DOHH2 (cell line): ENCODE results near the gene ACOT11.

Source experiments
- H3F3A ChIP-seq: fragments of 200-600 bp; sonication (generic), shearing (Covaris generic); 2 replicates; pipeline ENCODE4 v1.6.0; 2016; ENCODE audit warnings: antibody characterized with exemption, mild to moderate bottlenecking; ENCODE audit not compliant: control insufficient read depth, insufficient read depth
- H3K27ac ChIP-seq: fragments of 200-600 bp; sonication (generic); 2 replicates; pipeline ENCODE4 v1.5.1; 2014; ENCODE audit warnings: low read depth, mild to moderate bottlenecking, low read length, moderate library complexity
- H3K27me3 ChIP-seq: fragments of 200-600 bp; sonication (generic); 2 replicates; pipeline ENCODE4 v1.6.1; 2014; ENCODE audit warnings: mild to moderate bottlenecking, low read length, mixed read lengths; ENCODE audit not compliant: control insufficient read depth
- H3K36me3 ChIP-seq: fragments of 200-600 bp; sonication (generic); 2 replicates; pipeline ENCODE4 v1.6.1; 2014; ENCODE audit warnings: mild to moderate bottlenecking, low read length, moderate library complexity, mixed read lengths; ENCODE audit not compliant: control insufficient read depth
- H3K4me1 ChIP-seq: fragments of 200-600 bp; sonication (generic); 2 replicates; pipeline ENCODE4 v1.6.1; 2014; ENCODE audit warnings: mild to moderate bottlenecking, low read length, mixed read lengths; ENCODE audit not compliant: control insufficient read depth
- H3K4me2 ChIP-seq: fragments of 200-600 bp; sonication (generic); 2 replicates; pipeline ENCODE4 v1.6.0; 2014; ENCODE audit warnings: mild to moderate bottlenecking, low read length, moderate library complexity
- H3K4me3 ChIP-seq: fragments of 200-600 bp; sonication (generic); 2 replicates; pipeline ENCODE4 v1.5.1; 2014; ENCODE audit warnings: mild to moderate bottlenecking, low read length, mixed read lengths
- H3K79me2 ChIP-seq: fragments of 200-600 bp; sonication (generic); 2 replicates; pipeline ENCODE4 v1.6.1; 2014; ENCODE audit warnings: mild to moderate bottlenecking, low read length, mixed read lengths; ENCODE audit not compliant: control insufficient read depth
- H3K9me2 ChIP-seq: fragments of 200-600 bp; sonication (generic); replicated peaks from 2 replicates; pipeline ENCODE4 v1.6.1; 2014; ENCODE audit warnings: mild to moderate bottlenecking, low read length, mixed read lengths; ENCODE audit not compliant: control insufficient read depth
- H3K9me3 ChIP-seq: fragments of 200-600 bp; sonication (generic); 2 replicates; pipeline ENCODE4 v1.6.1; 2014; ENCODE audit warnings: antibody characterized with exemption, low read length, mixed read lengths; ENCODE audit not compliant: control insufficient read depth, insufficient read depth
- H4K20me1 ChIP-seq: fragments of 200-600 bp; sonication (generic); 2 replicates; pipeline ENCODE4 v1.6.0; 2014; ENCODE audit warnings: low read depth, mild to moderate bottlenecking, antibody characterized with exemption, low read length, moderate library complexity; ENCODE audit not compliant: control insufficient read depth, insufficient read depth
- EZH2phosphoT487 ChIP-seq: fragments of 200-600 bp; sonication (generic); IDR thresholded peaks from 2 replicates; pipeline ENCODE4 v1.6.1; 2017; ENCODE audit warnings: borderline replicate concordance, mild to moderate bottlenecking, antibody characterized with exemption, low read length, moderate library complexity, mixed read lengths
- TF ChIP-seq, protein P1 (sequence below): fragments of 200-600 bp; sonication (generic); IDR thresholded peaks from one replicate; pipeline ENCODE4 v1.5.1; 2014; ENCODE audit warnings: antibody characterized with exemption, mild to moderate bottlenecking, low read depth, low read length; ENCODE audit not compliant: poor library complexity, severe bottlenecking

Gene ACOT11

DNA sequence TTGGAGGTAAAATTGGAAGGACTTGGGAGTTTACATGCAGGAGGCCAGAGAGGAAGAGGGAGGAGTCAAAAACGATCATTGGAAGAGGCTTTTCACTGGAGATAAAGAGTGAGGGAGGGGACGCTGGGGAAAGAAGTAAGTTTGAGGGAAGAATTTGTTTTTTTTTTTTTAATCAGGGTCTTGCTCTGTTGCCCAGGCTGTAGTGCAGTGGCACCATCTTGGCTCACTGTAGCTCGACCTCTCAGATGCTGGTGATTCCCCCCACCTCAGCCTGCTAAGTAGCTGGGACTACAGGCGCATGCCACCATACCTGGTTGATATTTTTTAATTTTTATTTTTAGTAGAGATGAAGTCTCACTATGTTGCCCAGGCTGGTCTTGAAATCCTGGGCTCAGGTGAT is 92.3 kb downstream of the ACOT11 start:
- no peak for TF ChIP-seq EZH2phosphoT487
- TF ChIP-seq, protein P1, sequence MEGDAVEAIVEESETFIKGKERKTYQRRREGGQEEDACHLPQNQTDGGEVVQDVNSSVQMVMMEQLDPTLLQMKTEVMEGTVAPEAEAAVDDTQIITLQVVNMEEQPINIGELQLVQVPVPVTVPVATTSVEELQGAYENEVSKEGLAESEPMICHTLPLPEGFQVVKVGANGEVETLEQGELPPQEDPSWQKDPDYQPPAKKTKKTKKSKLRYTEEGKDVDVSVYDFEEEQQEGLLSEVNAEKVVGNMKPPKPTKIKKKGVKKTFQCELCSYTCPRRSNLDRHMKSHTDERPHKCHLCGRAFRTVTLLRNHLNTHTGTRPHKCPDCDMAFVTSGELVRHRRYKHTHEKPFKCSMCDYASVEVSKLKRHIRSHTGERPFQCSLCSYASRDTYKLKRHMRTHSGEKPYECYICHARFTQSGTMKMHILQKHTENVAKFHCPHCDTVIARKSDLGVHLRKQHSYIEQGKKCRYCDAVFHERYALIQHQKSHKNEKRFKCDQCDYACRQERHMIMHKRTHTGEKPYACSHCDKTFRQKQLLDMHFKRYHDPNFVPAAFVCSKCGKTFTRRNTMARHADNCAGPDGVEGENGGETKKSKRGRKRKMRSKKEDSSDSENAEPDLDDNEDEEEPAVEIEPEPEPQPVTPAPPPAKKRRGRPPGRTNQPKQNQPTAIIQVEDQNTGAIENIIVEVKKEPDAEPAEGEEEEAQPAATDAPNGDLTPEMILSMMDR: no peak
- no peak overlapping the region for H3K4me2 ChIP-seq
- no peaks in the 10 kb centered on the region for H3K27me3 ChIP-seq
- H3K4me1 ChIP-seq: no peaks in the 10 kb centered on the region
- H3K4me3 ChIP-seq: no peak overlapping the region
- H3K79me2 ChIP-seq: no peaks in the 10 kb centered on the region
- no peaks in the 10 kb centered on the region for H3K9me2 ChIP-seq
- H3F3A ChIP-seq: no peaks in the 10 kb centered on the region
- H3K9me3 ChIP-seq: peaks cover 9% of the 10 kb centered on the region
- H3K27ac ChIP-seq: no peak overlapping the region
- no peaks in the 10 kb centered on the region for H4K20me1 ChIP-seq
- no peaks in the 10 kb centered on the region for H3K36me3 ChIP-seq

GRCh38 chr1:54640863-54641836 is 93.1 kb downstream of the ACOT11 start, which contains the start of gene MROH7:
Gene MROH7 (plus strand): TSS chr1:54641786. CDS start chr1:54652927, 11,141 bp downstream.
- Histone ChIP-seq H3K9me2 (no peaks in the 10 kb centered on the region), H3K9me3 (peaks cover 9% of the 10 kb centered on the region), H3K4me2 (no peak within 1 kb of the TSS), H3K4me3 (no peak within 1 kb of the TSS), H4K20me1 (no peaks in the 10 kb centered on the region), H3K79me2 (no peaks in the 10 kb centered on the region), H3K27me3 (no peaks in the 10 kb centered on the region), H3K4me1 (no peaks in the 10 kb centered on the region), H3K27ac (no peak within 1 kb of the TSS), H3K36me3 (no peaks in the 10 kb centered on the region), H3F3A (no peaks in the 10 kb centered on the region)
- no peak for TF ChIP-seq EZH2phosphoT487
- TF ChIP-seq, protein P1: no peak

- no peaks in the 10 kb centered on the region for H3K79me2 ChIP-seq
- TF ChIP-seq EZH2phosphoT487: no peak
- TF ChIP-seq, protein P1: no peak
- no peak overlapping the region for H3K4me2 ChIP-seq
- peaks cover 9% of the 10 kb centered on the region for H3K9me3 ChIP-seq
- no peak overlapping the region for H3K27ac ChIP-seq
- no peaks in the 10 kb centered on the region for H3F3A ChIP-seq
- no peaks in the 10 kb centered on the region for H4K20me1 ChIP-seq
- no peaks in the 10 kb centered on the region for H3K4me1 ChIP-seq
- H3K27me3 ChIP-seq: no peaks in the 10 kb centered on the region
- H3K9me2 ChIP-seq: no peaks in the 10 kb centered on the region
- H3K4me3 ChIP-seq: no peak overlapping the region
- H3K36me3 ChIP-seq: no peaks in the 10 kb centered on the region
These were observed 95.7 kb downstream of the ACOT11 start for GRCh38 chr1:54643736-54644135.
